ENCODE results near the gene GPSM3.

The GPSM3 gene

GRCh38 chr6:32170294-32170693 lies 22.1 kb downstream of the GPSM3 start:
- no peak for DNase-seq

- DNase-seq: no peak
Measured at GRCh38 chr6:32168807-32169591, 23.4 kb downstream of the GPSM3 start.

- no peak for DNase-seq
Measured at GRCh38 chr6:32168350-32168749, 24.1 kb downstream of the GPSM3 start.

GRCh38 chr6:32167761-32168262 lies 24.6 kb downstream of the GPSM3 start:
- no peak for DNase-seq

GRCh38 chr6:32167154-32167760 lies 25.2 kb downstream of the GPSM3 start:
- DNase-seq: no peak

- DNase-seq: no peak
Measured at GRCh38 chr6:32166411-32167061, 25.9 kb downstream of the GPSM3 start.

- no peak for DNase-seq
Measured at GRCh38 chr6:32164295-32164694, 28.1 kb downstream of the GPSM3 start, which contains the start of gene EGFL8. TSS of gene EGFL8 (plus strand) at chr6:32164595. CDS start at chr6:32166166, 1,571 bp downstream.

GRCh38 chr6:32163559-32164258 lies 28.7 kb downstream of the GPSM3 start:
- DNase-seq: no peak

GRCh38 chr6:32158052-32158451 lies 34.4 kb downstream of the GPSM3 start:
- DNase-seq: no peak

- no peak for DNase-seq
Measured at GRCh38 chr6:32156891-32157290, 35.6 kb downstream of the GPSM3 start.

- DNase-seq: peak; percentile 52
Measured at GRCh38 chr6:32154514-32155161, 37.8 kb downstream of the GPSM3 start.

- DNase-seq: peak; percentile 65
Measured at GRCh38 chr6:32153564-32154513, 38.6 kb downstream of the GPSM3 start, which contains the start of gene PPT2. TSS of gene PPT2 (plus strand) at chr6:32154141. CDS start at chr6:32154595, 454 bp downstream.

- no peak for DNase-seq
Measured at GRCh38 chr6:32152769-32153563, 39.5 kb downstream of the GPSM3 start.

GRCh38 chr6:32151863-32152768 lies 40.3 kb downstream of the GPSM3 start, which contains the start of gene PRRT1:
TSS of gene PRRT1 (minus strand) at chr6:32151939. CDS start at chr6:32151827, 112 bp downstream.
- DNase-seq: no peak

- no peak for DNase-seq
Measured at GRCh38 chr6:32151181-32151862, 41.1 kb downstream of the GPSM3 start.

GRCh38 chr6:32149932-32150870 lies 42.2 kb downstream of the GPSM3 start:
- no peak for DNase-seq

- DNase-seq: no peak
Measured at GRCh38 chr6:32149092-32149755, 43.2 kb downstream of the GPSM3 start.

Data from stimulated activated CD4-positive, alpha-beta T cell treated with anti-CD3 and anti-CD28 coated beads, Interleukin-12 subunit alpha, Interleukin-12 subunit beta, amount 100 ng/mL, for 4 hours (primary cell).